ENCODE results near the gene SLC36A2. TPM values are rescaled to one million over a fixed set of nuclear protein-coding genes. Genes with fewer than 3 reads are reported as not detected.

Gene SLC36A2
- total and polyA plus RNA-seq, 2 donors (not counting 1 experiment from before 2014, with no cell fraction given), result not detected

- ATAC-seq (ENCODE audit: low read depth), result no peak
- Mint-ChIP-seq H3K27ac (no peak overlapping the region), H3K9me3 (ENCODE audit: insufficient read depth) (no peaks in the 10 kb centered on the region), H3K4me1 (no peaks in the 10 kb centered on the region), H3K27me3 (no peaks in the 10 kb centered on the region), H3K4me3 (no peak overlapping the region)
- Histone ChIP-seq H4K20me1 (ENCODE audit: control insufficient read depth, insufficient read depth, low read length, poor library complexity, severe bottlenecking) (no peaks in the 10 kb centered on the region), H3K79me2 (ENCODE audit: control insufficient read depth, insufficient read depth, low read length) (no peaks in the 10 kb centered on the region), H2AFZ (ENCODE audit: insufficient read depth, low read depth, low read length, poor library complexity, severe bottlenecking) (no peak overlapping the region), H3K9me3 (ENCODE audit: control extremely low read depth in 1 of 3, control insufficient read depth in 2 of 3, insufficient read depth in 1 of 3, low read length in 2 of 3) (no peaks in the 10 kb centered on the region), H3K4me2 (replicated peaks; ENCODE audit: low read depth, low read length, poor library complexity, severe bottlenecking) (no peak overlapping the region), H3K9ac (ENCODE audit: low read length) (no peak overlapping the region), H3K27me3 (replicated peaks in 1 of 4; ENCODE audit: control extremely low read depth in 1 of 4, control insufficient read depth in 3 of 4, insufficient read depth in 4 of 4, low read length in 3 of 4) (no peaks in the 10 kb centered on the region), H3K36me3 (replicated peaks in 1 of 2; ENCODE audit: control extremely low read depth in 1 of 2, control insufficient read depth in 1 of 2, extremely low read depth in 1 of 2, insufficient read depth in 2 of 2, low read length in 1 of 2) (peaks cover 0 to 18% of the 10 kb centered on the region in 2 experiments), H3K4me1 (ENCODE audit: control insufficient read depth in 2 of 2, insufficient read depth in 2 of 2, low read length in 2 of 2) (no peaks in the 10 kb centered on the region), H3K27ac (ENCODE audit: low read length in 2 of 2) (no peak overlapping the region), H3K4me3 (ENCODE audit: control extremely low read depth in 1 of 5, extremely low read depth in 1 of 5, insufficient read depth in 1 of 5, low read depth in 2 of 5, low read length in 4 of 5) (no peak overlapping the region)
- DNase-seq, result no peak
- POLR2A ChIA-PET, result no interaction called here
- TF ChIP-seq EZH2 (IDR thresholded peaks at IDR 0.05; ENCODE audit: borderline replicate concordance, insufficient read depth, low read depth, low read length, poor library complexity, severe bottlenecking), result no peak
- TF ChIP-seq, protein P1, sequence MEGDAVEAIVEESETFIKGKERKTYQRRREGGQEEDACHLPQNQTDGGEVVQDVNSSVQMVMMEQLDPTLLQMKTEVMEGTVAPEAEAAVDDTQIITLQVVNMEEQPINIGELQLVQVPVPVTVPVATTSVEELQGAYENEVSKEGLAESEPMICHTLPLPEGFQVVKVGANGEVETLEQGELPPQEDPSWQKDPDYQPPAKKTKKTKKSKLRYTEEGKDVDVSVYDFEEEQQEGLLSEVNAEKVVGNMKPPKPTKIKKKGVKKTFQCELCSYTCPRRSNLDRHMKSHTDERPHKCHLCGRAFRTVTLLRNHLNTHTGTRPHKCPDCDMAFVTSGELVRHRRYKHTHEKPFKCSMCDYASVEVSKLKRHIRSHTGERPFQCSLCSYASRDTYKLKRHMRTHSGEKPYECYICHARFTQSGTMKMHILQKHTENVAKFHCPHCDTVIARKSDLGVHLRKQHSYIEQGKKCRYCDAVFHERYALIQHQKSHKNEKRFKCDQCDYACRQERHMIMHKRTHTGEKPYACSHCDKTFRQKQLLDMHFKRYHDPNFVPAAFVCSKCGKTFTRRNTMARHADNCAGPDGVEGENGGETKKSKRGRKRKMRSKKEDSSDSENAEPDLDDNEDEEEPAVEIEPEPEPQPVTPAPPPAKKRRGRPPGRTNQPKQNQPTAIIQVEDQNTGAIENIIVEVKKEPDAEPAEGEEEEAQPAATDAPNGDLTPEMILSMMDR (IDR thresholded peaks at IDR 0.05), result no peak
- intact Hi-C loops (cut with micrococcal nuclease), result no loop called here
- CTCF ChIA-PET, result interaction anchor here (0.9 to 1.7 kb wide), 7 partner anchors 14 to 159 kb away, joined by 3 to 5 read pairs (median 4); no protein-coding TSS in a partner anchor
Measured at GRCh38 chr5:151274666-151275065, 72.7 kb downstream of the SLC36A2 start.

DNA sequence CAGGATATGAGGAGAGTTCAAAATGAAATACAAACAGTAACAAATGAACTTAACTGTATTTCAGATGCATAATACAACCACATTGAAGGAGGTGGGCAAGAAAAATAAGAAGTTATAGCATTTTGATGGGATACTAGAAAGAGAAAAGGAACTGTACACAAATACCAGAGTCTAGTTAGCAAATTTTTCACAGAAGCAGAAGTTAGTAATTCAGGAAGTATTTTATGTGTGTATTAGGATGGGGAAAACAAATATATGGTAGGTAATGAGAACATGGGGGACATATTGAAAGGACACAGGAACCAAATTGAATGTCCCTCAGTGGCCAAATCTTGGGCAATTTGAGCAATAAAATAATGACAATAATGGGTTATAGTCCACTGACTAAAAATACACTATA is 76.0 kb downstream of the SLC36A2 start:
- H3K36me3 ChIP-seq (replicated peaks in 1 of 2; ENCODE audit: control extremely low read depth in 1 of 2, control insufficient read depth in 1 of 2, extremely low read depth in 1 of 2, insufficient read depth in 2 of 2, low read length in 1 of 2), result peaks cover 4 to 51% of the 10 kb centered on the region in 2 experiments
- H3K4me1 Mint-ChIP-seq, result no peaks in the 10 kb centered on the region
- no peak for TF ChIP-seq EZH2 (IDR thresholded peaks at IDR 0.05; ENCODE audit: borderline replicate concordance, insufficient read depth, low read depth, low read length, poor library complexity, severe bottlenecking)
- TF ChIP-seq, protein P1 (IDR thresholded peaks at IDR 0.05), result no peak

More for the DNA sequence above, 76.0 kb downstream of the SLC36A2 start:
- Histone ChIP-seq H3K9ac (ENCODE audit: low read length) (no peak overlapping the region), H3K9me3 (ENCODE audit: control extremely low read depth in 1 of 3, control insufficient read depth in 2 of 3, insufficient read depth in 1 of 3, low read length in 2 of 3) (no peaks in the 10 kb centered on the region), H4K20me1 (ENCODE audit: control insufficient read depth, insufficient read depth, low read length, poor library complexity, severe bottlenecking) (peaks cover 15% of the 10 kb centered on the region), H3K79me2 (ENCODE audit: control insufficient read depth, insufficient read depth, low read length) (no peaks in the 10 kb centered on the region), H3K4me3 (ENCODE audit: control extremely low read depth in 1 of 5, extremely low read depth in 1 of 5, insufficient read depth in 1 of 5, low read depth in 2 of 5, low read length in 4 of 5) (no peak overlapping the region), H3K27ac (ENCODE audit: low read length in 2 of 2) (peak overlapping the region in 1 of 2 donors; percentile 46), H3K27me3 (replicated peaks in 1 of 4; ENCODE audit: control extremely low read depth in 1 of 4, control insufficient read depth in 3 of 4, insufficient read depth in 4 of 4, low read length in 3 of 4) (no peaks in the 10 kb centered on the region), H2AFZ (ENCODE audit: insufficient read depth, low read depth, low read length, poor library complexity, severe bottlenecking) (no peak overlapping the region), H3K4me1 (ENCODE audit: control insufficient read depth in 2 of 2, insufficient read depth in 2 of 2, low read length in 2 of 2) (no peaks in the 10 kb centered on the region), H3K4me2 (replicated peaks; ENCODE audit: low read depth, low read length, poor library complexity, severe bottlenecking) (no peak overlapping the region)
- ATAC-seq (ENCODE audit: low read depth), result no peak
- CTCF ChIA-PET, result no interaction called here
- intact Hi-C loops (cut with micrococcal nuclease), result loop anchor here (2.0 kb wide), 1 partner anchor 15 kb away; no protein-coding TSS in a partner anchor
- no peak for DNase-seq
- Mint-ChIP-seq H3K27me3 (no peaks in the 10 kb centered on the region), H3K27ac (no peak overlapping the region), H3K9me3 (ENCODE audit: insufficient read depth) (no peaks in the 10 kb centered on the region), H3K4me3 (no peak overlapping the region)
- POLR2A ChIA-PET, result no interaction called here

All from B cell (primary cell).